EH (cell line): ENCODE measurements around the gene SLC17A7.
"Not testable (repeated sequence)": the region's sequence is repeated elsewhere in the genome, so short reads cannot be mapped to it uniquely, and the experiment has no call there.

ENCODE experiments used
- DNase-seq: peaks from one replicate; pipeline ENCODE4 v3.0.0-alpha.2; 2015; ENCODE audit warnings: low read depth

SLC17A7 gene

DNA sequence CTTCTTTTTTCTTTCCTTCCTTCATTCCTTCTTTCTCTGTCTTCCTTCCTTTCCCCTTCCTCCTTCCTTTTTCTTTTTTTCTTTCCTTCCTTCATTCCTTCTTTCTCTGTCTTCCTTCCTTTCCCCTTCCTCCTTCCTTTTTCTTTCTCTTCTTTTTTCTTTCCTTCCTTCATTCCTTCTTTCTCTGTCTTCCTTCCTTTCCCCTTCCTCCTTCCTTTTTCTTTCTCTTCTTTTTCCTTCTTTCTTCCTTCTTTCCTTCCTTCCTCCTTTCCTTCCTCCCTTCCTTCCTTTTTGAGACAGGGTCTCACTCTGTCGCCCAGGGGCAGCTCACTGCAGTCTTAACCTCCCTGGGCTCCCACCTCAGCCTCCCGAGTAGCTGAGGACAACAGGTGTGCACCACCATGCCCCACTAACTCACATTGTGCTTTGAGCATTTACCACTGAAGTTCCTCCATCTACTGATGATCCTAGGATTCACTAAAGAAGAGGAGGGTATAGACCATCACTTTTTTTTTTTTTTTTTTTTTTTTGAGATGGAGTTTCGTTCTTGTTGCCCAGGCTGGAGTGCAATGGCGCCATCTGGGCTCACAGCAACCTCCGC, 2.9 kb upstream of the SLC17A7 start:
- not testable (repeated sequence) for DNase-seq

DNA sequence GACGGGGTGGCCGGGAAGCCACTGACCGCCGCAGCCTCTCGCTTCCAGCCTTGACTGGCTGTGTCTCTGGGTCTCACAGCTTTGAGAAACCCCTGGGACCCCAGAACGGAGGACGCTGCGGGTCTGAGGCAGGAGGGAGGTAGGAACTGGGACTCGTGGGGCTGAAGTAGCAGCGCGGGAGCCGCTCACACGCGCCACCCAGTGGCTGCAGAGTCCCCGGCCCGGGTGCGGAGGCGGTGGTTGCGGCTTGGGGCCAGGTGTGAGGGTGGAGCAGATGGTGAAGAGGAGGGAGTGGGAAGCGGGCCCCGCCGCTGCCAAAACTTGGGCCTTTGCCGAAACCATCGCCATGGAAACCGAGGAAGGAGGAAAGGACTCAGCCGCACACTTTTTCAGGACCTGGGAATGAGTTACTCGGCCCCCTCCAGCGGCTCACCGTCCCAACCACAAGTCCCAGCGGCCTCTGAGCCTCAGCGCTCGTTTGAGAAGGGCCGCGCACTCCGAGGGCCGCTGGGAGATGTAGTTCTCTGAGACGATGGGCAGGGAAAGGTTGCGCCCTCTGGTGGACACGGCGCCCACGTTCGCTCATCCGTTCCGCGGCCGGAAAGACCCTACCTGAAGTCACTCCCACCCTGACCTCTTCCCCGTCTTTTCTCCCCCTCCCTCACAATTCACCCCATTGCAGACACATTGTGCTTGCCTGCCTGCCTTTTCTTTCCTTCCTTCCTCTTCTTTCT, 2.2 kb upstream of the SLC17A7 start:
- DNase-seq: peak; percentile 94

DNA sequence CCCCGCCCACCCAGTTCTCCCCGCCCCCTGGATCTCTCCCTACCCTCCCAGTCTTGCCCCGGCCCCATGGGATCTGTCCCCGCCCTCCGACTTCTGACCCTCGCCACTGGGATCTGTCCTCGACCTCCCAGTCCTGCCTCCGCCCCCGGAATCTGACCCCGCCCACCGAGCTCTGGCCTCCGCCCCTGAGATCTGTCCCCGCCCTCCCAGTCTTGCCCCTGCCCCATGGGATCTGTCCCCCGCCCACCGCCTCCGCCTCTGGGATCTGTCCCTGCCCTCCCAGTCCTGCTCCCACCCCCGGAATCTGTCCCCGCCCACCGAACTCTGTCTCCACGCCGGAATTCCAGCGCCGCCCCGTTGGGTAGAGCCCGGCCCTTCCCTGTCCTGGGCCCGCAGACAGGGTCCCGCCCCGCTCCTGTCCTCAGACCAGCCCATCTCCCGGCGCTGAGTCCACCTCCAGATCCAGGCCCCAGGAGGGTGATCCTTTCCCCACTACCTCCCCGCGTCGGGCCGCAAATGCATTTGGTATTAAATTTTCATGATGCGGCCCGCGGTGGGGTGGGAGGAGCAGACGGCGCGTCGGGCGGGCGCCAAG, 1.5 kb upstream of the SLC17A7 start:
- DNase-seq: peak; percentile 91

DNA sequence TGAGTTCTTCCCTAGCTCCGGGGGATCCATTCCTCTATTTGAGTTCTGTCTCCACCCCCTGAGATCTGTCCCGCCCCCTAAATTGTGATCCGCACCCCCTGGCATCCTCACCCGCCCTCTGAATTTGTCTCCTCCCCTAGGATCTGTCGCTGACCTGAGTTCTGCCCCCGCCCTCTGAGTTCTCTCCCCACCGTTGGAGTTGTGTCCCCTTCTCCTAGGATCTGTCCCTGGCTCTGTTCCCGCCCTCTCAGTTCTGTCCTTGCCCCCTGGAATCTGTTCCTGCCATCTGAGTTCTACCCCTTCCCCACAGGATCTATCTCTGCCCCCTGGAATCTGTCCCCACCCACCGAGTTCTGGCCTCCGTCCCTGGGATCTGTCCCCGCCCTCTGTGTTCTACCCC, 1.0 kb upstream of the SLC17A7 start:
- peak; percentile 11 for DNase-seq

DNA sequence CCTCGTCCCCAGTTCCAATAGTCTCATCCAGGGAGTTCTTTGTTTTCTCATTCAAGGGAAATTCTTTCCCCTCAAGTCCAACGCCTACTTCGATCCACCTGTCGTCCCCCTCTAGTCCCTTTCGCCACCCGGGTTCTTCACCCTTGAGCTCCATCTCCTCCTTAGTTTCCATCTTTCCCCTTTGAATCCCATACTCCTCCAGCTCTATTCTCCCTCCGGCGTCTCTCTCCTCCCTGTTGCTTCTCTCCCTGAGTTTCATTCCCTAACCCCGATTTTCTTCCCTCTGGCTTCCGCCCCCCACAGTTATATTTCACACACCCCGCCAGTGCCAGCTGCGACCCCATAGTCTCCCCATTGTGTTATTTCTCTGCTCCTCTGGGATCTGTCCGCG, 628 bp upstream of the SLC17A7 start:
- DNase-seq: no peak

DNA sequence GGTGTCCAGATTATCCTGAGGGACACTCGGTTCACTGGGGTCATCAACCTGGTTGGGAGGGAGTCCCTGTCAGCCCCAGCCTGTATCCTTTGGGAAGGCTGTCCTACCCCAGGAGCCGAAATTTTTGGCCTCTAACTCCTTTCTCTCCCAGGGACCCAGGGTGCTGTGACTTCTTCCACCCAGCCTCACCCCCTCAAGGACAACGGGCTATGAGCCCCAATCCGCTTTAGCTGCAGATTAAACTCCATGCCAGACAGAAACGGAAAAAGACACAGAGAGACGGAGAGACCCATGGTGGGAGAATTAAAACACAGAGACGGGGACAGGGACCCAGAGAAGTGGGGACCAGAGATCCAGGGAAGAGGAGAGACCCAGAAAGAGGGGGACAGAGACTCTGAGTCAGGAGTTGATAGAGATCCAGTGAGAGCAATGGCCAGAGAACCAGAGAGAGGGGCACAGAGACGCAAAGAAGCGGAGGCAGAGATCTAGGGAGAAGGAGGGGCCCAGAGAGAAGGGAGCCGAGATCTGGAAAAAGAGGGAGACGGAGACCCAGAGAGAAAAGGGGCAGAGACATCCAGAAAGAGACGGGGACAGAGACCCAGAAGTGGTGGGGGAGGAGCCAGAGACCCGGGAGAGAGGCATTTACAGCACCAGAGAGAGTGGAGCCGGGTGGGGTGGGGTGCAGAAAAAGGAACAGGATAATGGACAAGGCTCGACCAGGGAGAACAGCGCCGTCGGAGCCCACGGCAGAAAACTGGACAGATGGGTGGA, 703 bp downstream of the SLC17A7 start:
- DNase-seq: no peak

DNA sequence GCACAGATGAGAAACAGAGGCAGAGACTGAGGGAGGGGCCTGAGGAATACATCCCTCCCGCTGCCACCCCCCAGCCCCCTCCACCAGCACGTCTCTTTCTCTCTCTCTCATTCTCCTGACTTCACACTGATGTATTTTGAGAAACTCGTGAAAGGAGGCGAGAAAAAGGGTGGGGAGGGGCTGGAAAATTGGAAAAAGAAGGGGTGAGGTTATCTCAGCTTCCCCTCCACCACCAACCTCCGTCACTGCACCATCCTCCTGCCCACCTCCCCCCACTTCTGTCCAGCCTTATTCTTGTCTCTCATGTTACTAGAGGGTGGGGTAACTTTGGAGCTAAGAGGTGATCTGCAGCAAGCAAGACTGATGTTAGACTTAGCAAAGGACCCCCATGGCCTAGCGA, 1.5 kb downstream of the SLC17A7 start:
- DNase-seq: no peak

DNA sequence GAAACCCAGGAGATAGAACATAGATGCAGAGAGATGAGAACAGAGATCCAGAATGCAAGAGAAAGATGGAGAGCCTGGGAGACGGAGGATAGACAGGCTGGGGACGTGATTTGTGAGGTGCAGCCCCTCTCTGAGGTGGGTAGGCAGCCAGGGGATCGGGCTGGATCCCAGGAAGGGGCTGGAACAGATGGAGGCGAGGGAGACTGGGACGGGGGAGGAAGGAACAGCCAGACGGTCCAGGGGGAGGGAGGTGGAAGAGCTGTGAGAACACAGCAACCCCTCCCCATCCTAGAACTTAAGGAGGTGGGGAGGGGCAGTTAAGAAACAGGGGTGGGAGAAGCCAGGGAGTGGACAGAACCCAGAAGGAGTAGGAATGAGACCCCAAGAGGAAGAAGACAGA, 3.1 kb downstream of the SLC17A7 start:
- DNase-seq: no peak

DNA sequence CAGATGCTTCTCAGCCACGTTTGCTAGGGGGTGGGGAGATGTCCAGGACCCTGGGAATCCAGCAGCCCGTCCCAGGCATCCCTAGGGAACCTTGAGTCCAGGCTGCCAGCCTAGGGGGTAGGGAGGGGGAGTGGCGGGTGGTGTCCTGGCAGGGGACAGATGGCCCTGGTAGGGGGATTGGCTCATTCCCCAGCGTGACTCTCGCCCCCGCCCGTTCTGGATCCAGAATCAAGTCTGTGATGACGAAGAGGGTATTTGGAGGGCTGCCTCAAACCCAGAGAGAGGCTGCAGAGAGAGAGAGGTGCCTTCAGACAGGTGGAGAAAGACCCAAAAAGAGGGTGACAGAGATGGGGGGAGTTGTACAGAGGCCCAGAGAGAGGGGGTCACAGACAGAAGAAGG, 4.1 kb downstream of the SLC17A7 start:
- no peak for DNase-seq

DNA sequence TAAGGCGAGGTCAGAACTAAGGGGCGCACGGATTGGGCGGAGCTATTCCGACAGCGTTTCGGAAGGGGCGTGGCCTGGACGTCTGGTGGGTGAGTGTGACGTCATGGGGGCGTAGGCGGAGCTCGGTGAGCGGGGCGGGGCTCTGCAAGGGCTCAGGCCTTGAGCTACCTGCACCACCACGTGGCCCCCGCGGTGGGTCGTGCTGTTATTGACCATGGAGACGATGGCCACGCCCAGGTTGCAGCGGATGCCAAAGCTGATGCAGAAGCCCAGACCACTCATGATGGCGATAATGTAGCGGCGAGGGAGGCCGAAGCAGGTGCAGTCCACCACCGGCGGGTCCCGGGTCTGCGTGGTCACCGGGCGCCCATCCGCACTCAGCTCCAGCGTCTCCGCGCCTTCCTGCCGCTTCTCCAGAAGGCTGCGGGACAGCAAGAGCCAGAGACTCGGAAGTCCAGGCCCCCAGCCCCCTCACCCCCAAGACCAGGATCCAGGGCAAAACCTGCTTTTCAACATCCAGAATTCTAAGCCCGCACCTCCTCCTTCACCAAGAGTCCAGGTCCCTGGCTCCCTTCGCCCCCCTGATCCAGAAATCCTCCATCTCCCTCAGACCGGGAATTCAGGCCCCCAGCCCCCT, 4.8 kb downstream of the SLC17A7 start:
- DNase-seq: no peak

DNA sequence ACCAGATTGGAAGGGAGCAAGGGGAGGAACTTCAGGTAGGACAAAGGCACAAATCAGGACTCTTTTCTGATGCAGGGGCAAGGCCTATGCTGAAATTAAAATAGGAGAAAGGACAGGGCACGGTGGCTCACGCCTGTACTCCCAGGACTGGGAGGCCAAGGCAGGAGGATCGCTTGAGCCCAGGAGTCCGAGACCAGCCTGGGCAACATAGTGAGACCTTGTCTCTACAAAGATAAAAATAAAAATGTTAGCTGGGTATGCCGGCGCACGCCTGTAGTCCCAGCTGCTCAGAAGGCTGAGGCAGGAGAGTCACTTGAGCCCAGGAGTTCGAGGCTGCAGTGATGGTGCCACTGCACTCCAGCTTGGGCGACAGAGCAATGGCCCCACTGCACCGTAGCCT, 5.7 kb downstream of the SLC17A7 start:
- DNase-seq: no peak

DNA sequence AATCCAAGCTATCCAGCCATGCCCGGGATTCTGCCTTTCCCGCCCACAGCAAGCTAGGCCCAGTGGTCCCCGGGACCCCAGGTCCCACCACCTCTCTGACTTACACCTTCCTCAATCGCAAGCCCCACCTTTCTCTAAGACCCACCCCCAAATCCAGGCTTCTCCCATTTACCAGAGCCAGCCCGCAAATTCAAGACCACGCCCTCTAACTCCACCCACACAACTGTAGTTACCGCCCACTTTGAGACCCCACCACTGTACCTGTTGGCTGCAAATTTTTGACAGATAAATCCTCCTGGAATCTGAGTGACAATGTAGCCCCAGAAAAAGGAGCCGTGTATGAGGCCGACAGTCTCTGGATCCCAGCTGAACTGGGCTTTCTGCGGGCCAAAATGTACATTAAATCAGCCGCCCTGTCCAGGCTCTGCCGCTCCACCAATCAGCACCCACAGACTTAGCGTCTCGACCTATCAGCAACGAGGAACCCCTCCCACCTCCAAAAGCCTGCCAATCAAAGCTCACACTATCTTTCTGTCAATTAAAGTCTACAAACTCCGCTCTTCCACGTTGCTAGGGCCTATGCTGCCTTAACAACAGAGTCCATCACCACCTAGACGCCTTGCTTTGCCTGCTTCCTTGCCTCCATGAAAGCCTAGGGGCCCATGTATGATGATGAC, 6.3 kb downstream of the SLC17A7 start:
- DNase-seq: peak; percentile 28

DNA sequence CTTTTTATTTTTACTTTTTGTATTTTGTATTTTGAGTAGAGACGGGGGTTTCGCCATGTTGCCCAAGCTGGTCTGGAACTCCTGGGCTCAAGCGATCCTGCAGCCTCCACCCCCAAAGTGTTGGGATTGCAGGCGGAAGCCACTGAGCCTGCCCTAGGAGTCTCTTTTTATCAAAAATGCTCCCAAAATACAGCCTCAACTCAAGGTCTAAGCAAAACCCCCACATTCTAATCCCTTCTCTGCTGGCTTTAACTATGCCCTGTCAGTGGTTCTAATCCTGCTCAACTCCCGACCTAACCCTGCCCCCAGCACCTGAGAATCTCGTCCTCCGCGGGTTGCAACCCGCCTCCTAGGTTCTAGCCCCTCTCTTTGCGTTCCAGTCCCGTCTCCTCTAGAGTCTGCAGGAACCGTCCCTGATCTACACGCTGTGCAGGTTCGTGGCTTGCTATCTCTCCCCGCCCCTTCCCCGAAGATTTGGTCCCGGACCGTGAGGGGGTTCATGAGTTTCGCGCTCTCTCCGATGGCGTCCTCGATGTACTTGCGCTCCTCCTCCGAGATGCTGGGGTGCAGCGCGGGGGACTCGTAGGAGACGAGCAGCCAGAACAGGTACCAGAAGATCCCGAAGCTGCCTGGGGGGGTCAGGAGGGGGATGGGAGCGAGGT, 8.0 kb downstream of the SLC17A7 start:
- no peak for DNase-seq

DNA sequence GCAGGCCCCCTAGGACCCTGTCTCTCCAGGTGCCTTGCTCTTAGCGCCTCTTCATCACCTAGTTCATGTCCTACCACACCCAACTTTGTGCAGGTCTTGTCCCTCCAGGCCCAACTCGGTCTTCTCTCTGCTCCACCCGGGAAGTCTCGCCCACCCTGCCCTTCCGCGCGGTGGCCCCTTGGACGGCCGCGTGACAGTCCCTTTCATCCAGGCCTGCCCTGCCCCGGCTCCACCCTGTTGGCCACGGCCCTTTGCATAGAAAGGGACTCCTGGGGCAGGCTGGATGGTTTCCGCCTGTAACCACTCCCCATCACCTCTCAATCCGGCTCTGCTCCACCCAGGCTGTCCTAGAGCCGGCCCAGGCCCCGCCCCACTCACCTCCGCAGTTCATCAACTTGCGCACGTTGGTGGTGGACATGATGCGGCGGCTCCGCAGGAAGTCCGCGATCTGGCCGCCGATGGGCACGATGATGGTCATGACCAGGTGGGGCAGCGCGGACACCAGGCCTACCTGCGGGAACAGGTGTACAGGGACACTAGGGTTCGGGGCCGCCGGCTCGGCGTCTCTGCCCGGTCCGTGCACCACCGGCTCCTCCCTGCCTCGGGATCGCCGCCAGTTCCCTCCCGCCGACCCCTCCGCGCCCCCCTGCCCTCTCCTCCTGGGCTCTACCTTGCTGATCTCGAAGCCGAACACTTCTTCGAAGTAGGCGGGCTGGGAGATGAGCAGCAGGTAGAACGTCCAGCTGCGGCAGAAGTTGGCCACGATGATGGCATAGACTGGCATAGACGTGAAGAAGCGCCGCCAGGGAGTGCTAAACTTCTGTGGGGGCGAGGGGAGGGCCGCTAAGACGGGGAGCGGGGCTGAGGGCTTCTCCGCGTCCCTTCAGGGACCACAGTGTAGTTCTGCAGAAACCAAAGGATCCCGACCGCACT, 8.9 kb downstream of the SLC17A7 start:
- DNase-seq: no peak

DNA sequence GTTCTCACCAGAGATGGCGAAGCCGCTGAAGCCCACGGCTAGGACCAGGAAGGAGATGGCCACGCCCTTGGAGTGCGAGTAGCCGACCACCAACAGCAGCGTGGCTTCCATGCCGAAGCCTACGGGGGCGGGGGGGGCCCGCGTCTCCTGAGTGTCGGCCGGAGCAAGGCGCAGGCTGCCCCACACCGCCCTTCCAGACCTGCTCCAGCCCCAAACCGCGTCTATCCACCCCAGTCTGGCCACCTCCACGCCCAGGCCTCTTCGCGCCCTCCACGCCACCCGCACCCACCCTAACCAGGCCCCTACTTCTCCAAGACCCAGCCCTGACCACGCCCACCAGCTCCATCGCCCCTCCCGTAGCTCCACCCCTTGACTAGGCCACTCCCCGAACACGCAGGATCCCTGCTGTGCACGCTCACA, 10.0 kb downstream of the SLC17A7 start:
- DNase-seq: no peak

DNA sequence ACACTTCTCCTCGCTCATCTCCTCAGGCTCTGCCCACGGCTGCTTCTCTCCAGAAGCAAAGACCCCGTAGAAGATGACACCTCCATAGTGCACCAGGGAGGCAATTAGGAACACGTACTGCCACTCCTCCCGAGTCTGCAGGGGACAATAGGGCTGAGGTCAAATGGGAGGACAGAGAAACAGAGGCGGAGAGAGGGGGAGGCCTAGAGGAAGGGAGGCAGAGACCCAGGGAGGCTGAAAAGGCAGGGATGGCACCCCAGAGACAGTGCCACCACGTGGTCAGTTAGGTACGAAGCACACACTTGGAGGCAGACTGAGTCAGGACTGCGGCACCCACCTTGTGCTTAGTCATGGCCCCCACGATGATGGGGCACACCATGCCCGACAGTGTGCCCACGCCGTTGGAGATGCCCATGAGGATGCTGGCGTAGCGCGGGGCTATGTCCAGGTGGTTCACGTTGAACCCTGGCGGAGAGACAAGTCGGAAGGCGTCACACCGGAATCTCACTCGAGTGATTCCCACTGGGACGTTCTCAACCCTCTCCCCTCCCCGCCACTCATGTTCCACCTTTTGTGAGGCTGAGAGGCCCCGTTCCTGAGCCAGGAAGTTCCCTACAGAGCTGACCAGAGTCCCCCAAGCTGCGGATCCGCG, 10.5 kb downstream of the SLC17A7 start:
- peak; percentile 18 for DNase-seq

DNA sequence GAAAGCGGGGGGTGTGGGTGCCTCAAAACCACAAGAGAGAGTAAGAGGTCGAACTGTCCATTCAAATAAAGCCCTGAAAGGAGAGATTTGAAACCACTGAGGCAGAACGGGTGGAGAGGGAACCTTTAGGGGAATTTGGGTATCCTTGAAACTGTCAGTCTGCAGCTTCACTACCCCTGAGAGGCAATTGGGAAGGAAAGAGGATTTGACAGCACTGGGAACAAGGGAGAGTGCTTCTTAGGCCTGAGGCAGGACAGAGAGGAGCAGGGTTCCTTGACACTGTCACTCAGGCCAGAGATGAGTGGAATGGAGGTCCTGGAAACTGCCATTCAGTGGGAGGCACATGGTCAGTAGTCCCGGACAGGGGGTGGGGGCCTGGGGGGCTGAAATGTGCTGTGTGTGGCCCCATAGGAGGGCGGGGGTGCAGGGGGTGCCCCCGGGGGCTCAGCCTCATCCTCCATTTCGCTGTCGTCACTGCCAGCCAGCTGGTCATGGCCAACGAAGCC, 11.1 kb downstream of the SLC17A7 start:
- no peak for DNase-seq

DNA sequence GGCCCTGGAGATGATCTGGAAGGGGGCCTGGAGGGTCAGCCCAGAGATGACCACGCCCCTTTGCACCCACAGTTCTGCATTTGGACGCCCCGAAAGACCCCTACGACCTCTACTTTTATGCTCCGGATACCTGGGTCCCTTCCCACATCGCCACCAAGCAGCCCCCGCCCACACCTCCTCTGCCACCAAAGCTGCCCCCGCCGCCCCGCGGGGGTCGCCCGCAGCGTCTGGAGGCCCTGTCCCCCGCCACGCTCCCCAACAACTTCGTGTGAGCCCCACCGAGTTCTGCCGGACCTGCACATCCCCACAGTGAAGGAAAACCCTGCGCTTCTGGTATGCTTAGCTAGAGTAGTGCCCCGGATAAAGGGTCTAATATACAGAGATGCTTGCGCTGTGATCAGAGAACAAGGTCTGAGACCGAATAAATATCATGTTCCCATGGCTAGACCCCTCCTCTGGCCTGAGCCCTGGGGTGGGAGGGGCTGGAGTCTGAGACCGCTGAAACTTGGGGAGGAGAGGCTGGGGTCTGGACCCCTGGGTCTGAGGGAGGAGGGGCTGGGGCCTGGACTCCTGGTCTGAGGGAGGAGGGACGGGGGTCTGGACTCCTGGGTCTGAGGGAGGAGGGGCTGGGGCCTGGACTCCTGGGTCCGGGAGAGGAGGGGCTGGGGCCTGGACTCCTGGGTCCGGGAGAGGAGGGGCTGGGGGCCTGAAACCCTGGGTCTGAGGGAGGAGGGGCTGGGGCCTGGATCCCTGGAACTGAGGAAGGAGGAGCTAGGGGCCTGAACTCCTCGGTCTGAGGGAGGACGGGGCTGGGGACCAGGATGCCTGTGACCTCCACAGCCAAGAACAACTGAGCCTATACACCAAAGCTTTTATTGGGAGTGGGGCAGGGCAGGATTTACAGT, 12.5 kb downstream of the SLC17A7 start:
- DNase-seq: no peak
